ENCODE data around the gene NOTCH4.
A peak's percentile ranks its signal among the peaks of the same experiment; 100 is the strongest.

Gene NOTCH4

GRCh38 chr6:32249262-32249661 is 25.4 kb upstream of the NOTCH4 start:
- Histone ChIP-seq H3K14ac (ENCODE audit: low read length) (no peak overlapping the region), H3K79me1 (ENCODE audit: low read depth, low read length) (no peaks in the 10 kb centered on the region), H3K9me3 (replicated peaks in 1 of 2; ENCODE audit: control insufficient read depth in 2 of 2, insufficient read depth in 1 of 2, low read depth in 1 of 2, low read length in 2 of 2) (peaks cover 4% of the 10 kb centered on the region in 2 donors), H3K4me3 (ENCODE audit: low read length in 2 of 2) (no peak overlapping the region), H3K23ac (ENCODE audit: low read depth, low read length, poor library complexity) (no peak overlapping the region), H3K27me3 (ENCODE audit: control insufficient read depth in 3 of 3, insufficient read depth in 3 of 3, low read depth in 1 of 3, low read length in 3 of 3) (no peaks in the 10 kb centered on the region), H2AFZ (ENCODE audit: low read length) (no peak overlapping the region), H3K27ac (replicated peaks; ENCODE audit: low read length) (no peak overlapping the region), H4K8ac (ENCODE audit: low read depth, low read length) (no peak overlapping the region), H3K4ac (ENCODE audit: low read length) (no peak overlapping the region), H2AK5ac (ENCODE audit: low read depth, low read length) (no peak overlapping the region), H2BK5ac (ENCODE audit: low read length) (no peak overlapping the region), H2BK15ac (ENCODE audit: low read length) (no peak overlapping the region), H3K9ac (ENCODE audit: low read depth, low read length, poor library complexity) (no peak overlapping the region), H4K91ac (ENCODE audit: low read depth, low read length, poor library complexity) (no peak overlapping the region), H2BK120ac (ENCODE audit: low read depth, low read length) (no peak overlapping the region), H2BK12ac (ENCODE audit: low read length) (no peak overlapping the region), H3K4me2 (ENCODE audit: insufficient read depth, low read length, poor library complexity, severe bottlenecking) (no peak overlapping the region), H3K4me1 (ENCODE audit: control insufficient read depth in 2 of 2, insufficient read depth in 1 of 2, low read depth in 1 of 2, low read length in 2 of 2) (no peaks in the 10 kb centered on the region), H3K36me3 (replicated peaks in 1 of 2; ENCODE audit: control insufficient read depth in 2 of 2, insufficient read depth in 2 of 2, low read length in 2 of 2) (no peaks in the 10 kb centered on the region), H3K18ac (ENCODE audit: low read length) (no peak overlapping the region)
- no peak for DNase-seq (ENCODE audit: low spot score)
- WGBS, 2 donors (ENCODE audit: extremely low coverage in 2 of 2, insufficient read length in 2 of 2, insufficient replicate concordance in 1 of 2): no CpG with 5 or more reads among the region's 2 CpGs

DNA sequence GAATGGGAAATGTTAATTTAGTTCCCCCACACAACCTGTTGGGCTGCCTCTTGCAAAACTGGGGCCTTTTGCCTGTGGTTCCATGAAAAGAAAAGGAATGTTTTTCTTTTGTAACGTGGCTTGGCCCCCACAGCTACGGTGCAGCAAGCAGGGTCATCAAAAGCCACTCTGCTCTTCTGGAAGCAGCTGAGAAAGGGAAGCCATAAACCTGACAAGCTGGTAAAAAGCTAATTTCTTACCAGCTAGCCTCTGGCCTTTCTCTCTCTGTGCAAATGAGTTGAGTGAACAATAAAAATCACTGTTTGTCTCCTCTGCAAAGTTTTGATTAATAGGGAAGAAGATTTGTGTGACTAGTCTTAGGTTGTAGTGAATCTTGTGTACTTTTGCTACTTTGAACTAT is 23.5 kb upstream of the NOTCH4 start:
- peaks cover 4% of the 10 kb centered on the region in 2 donors for H3K9me3 ChIP-seq (replicated peaks in 1 of 2; ENCODE audit: control insufficient read depth in 2 of 2, insufficient read depth in 1 of 2, low read depth in 1 of 2, low read length in 2 of 2)
- no peak overlapping the region for H2BK5ac ChIP-seq (ENCODE audit: low read length)
- no peak for DNase-seq (ENCODE audit: low spot score)
- no peak overlapping the region for H2BK120ac ChIP-seq (ENCODE audit: low read depth, low read length)
- no CpG with 5 or more reads among the region's 2 CpGs for WGBS, 2 donors (ENCODE audit: extremely low coverage in 2 of 2, insufficient read length in 2 of 2, insufficient replicate concordance in 1 of 2)
- no peak overlapping the region for H2BK12ac ChIP-seq (ENCODE audit: low read length)
- H3K23ac ChIP-seq (ENCODE audit: low read depth, low read length, poor library complexity): no peak overlapping the region
- no peak overlapping the region for H3K14ac ChIP-seq (ENCODE audit: low read length)
- H3K4ac ChIP-seq (ENCODE audit: low read length): no peak overlapping the region
- H3K27me3 ChIP-seq (ENCODE audit: control insufficient read depth in 3 of 3, insufficient read depth in 3 of 3, low read depth in 1 of 3, low read length in 3 of 3): peaks cover 0 to 7% (median 0%) of the 10 kb centered on the region in 3 experiments
- H3K79me1 ChIP-seq (ENCODE audit: low read depth, low read length): no peaks in the 10 kb centered on the region
- no peak overlapping the region for H3K4me3 ChIP-seq (ENCODE audit: low read length in 2 of 2)
- H4K8ac ChIP-seq (ENCODE audit: low read depth, low read length): no peak overlapping the region
- H2BK15ac ChIP-seq (ENCODE audit: low read length): no peak overlapping the region
- H2AK5ac ChIP-seq (ENCODE audit: low read depth, low read length): no peak overlapping the region
- H3K18ac ChIP-seq (ENCODE audit: low read length): no peak overlapping the region
- H3K27ac ChIP-seq (replicated peaks; ENCODE audit: low read length): no peak overlapping the region
- H2AFZ ChIP-seq (ENCODE audit: low read length): peak overlapping the region; percentile 43
- H3K4me1 ChIP-seq (ENCODE audit: control insufficient read depth in 2 of 2, insufficient read depth in 1 of 2, low read depth in 1 of 2, low read length in 2 of 2): no peaks in the 10 kb centered on the region
- H3K9ac ChIP-seq (ENCODE audit: low read depth, low read length, poor library complexity): no peak overlapping the region
- H3K4me2 ChIP-seq (ENCODE audit: insufficient read depth, low read length, poor library complexity, severe bottlenecking): no peak overlapping the region
- no peak overlapping the region for H4K91ac ChIP-seq (ENCODE audit: low read depth, low read length, poor library complexity)
- H3K36me3 ChIP-seq (replicated peaks in 1 of 2; ENCODE audit: control insufficient read depth in 2 of 2, insufficient read depth in 2 of 2, low read length in 2 of 2): no peaks in the 10 kb centered on the region

DNA sequence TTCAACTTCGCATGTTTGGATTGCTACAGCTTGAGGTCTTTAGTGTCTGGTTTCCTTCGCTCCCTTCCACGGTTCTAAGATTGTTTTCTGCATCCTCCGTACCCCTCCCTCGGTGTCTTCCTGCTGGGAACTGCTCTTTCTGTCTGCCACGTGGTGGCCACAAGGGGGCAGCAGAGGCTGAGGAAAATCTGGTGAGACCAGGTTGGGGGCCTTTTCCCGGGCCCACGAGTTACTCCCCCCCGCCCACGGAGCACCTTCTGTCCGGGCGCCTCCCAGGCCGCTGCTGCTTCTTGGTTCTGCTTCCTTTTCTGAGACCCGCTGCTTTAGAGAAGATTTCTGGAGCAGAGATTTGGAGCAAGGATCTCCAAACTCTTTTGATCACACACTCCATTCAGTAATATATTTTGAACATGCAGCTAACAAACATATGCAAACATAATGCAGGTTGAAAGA is 21.1 kb upstream of the NOTCH4 start:
- no peak overlapping the region for H3K9ac ChIP-seq (ENCODE audit: low read depth, low read length, poor library complexity)
- peaks cover 0 to 13% (median 0%) of the 10 kb centered on the region in 3 experiments for H3K27me3 ChIP-seq (ENCODE audit: control insufficient read depth in 3 of 3, insufficient read depth in 3 of 3, low read depth in 1 of 3, low read length in 3 of 3)
- peak; percentile 72 for DNase-seq (ENCODE audit: low spot score)
- no peaks in the 10 kb centered on the region for H3K36me3 ChIP-seq (replicated peaks in 1 of 2; ENCODE audit: control insufficient read depth in 2 of 2, insufficient read depth in 2 of 2, low read length in 2 of 2)
- H2BK5ac ChIP-seq (ENCODE audit: low read length): no peak overlapping the region
- no peaks in the 10 kb centered on the region for H3K4me1 ChIP-seq (ENCODE audit: control insufficient read depth in 2 of 2, insufficient read depth in 1 of 2, low read depth in 1 of 2, low read length in 2 of 2)
- no peak overlapping the region for H3K4me3 ChIP-seq (ENCODE audit: low read length in 2 of 2)
- no peak overlapping the region for H2AK5ac ChIP-seq (ENCODE audit: low read depth, low read length)
- no peaks in the 10 kb centered on the region for H3K79me1 ChIP-seq (ENCODE audit: low read depth, low read length)
- H3K4me2 ChIP-seq (ENCODE audit: insufficient read depth, low read length, poor library complexity, severe bottlenecking): no peak overlapping the region
- H2BK15ac ChIP-seq (ENCODE audit: low read length): no peak overlapping the region
- peak overlapping the region; percentile 88 for H2AFZ ChIP-seq (ENCODE audit: low read length)
- peaks cover 4% of the 10 kb centered on the region in 2 donors for H3K9me3 ChIP-seq (replicated peaks in 1 of 2; ENCODE audit: control insufficient read depth in 2 of 2, insufficient read depth in 1 of 2, low read depth in 1 of 2, low read length in 2 of 2)
- H3K18ac ChIP-seq (ENCODE audit: low read length): no peak overlapping the region
- no CpG with 5 or more reads among the region's 14 CpGs for WGBS, 2 donors (ENCODE audit: extremely low coverage in 2 of 2, insufficient read length in 2 of 2, insufficient replicate concordance in 1 of 2)
- H3K14ac ChIP-seq (ENCODE audit: low read length): no peak overlapping the region
- no peak overlapping the region for H4K8ac ChIP-seq (ENCODE audit: low read depth, low read length)
- no peak overlapping the region for H3K4ac ChIP-seq (ENCODE audit: low read length)
- no peak overlapping the region for H4K91ac ChIP-seq (ENCODE audit: low read depth, low read length, poor library complexity)
- no peak overlapping the region for H2BK12ac ChIP-seq (ENCODE audit: low read length)
- H2BK120ac ChIP-seq (ENCODE audit: low read depth, low read length): no peak overlapping the region
- no peak overlapping the region for H3K27ac ChIP-seq (replicated peaks; ENCODE audit: low read length)
- no peak overlapping the region for H3K23ac ChIP-seq (ENCODE audit: low read depth, low read length, poor library complexity)

GRCh38 chr6:32244270-32244669 is 20.4 kb upstream of the NOTCH4 start:
- H3K27ac ChIP-seq (replicated peaks; ENCODE audit: low read length): no peak overlapping the region
- no peak overlapping the region for H2BK120ac ChIP-seq (ENCODE audit: low read depth, low read length)
- H3K79me1 ChIP-seq (ENCODE audit: low read depth, low read length): no peaks in the 10 kb centered on the region
- no peaks in the 10 kb centered on the region for H3K36me3 ChIP-seq (replicated peaks in 1 of 2; ENCODE audit: control insufficient read depth in 2 of 2, insufficient read depth in 2 of 2, low read length in 2 of 2)
- H4K91ac ChIP-seq (ENCODE audit: low read depth, low read length, poor library complexity): no peak overlapping the region
- no peak overlapping the region for H3K4ac ChIP-seq (ENCODE audit: low read length)
- no peak overlapping the region for H2AFZ ChIP-seq (ENCODE audit: low read length)
- H3K9me3 ChIP-seq (replicated peaks in 1 of 2; ENCODE audit: control insufficient read depth in 2 of 2, insufficient read depth in 1 of 2, low read depth in 1 of 2, low read length in 2 of 2): peaks cover 4% of the 10 kb centered on the region in 2 donors
- H2BK15ac ChIP-seq (ENCODE audit: low read length): no peak overlapping the region
- no peak overlapping the region for H3K14ac ChIP-seq (ENCODE audit: low read length)
- WGBS, 2 donors (ENCODE audit: extremely low coverage in 2 of 2, insufficient read length in 2 of 2, insufficient replicate concordance in 1 of 2): no CpG with 5 or more reads among the region's 4 CpGs
- no peak overlapping the region for H2BK5ac ChIP-seq (ENCODE audit: low read length)
- no peaks in the 10 kb centered on the region for H3K4me1 ChIP-seq (ENCODE audit: control insufficient read depth in 2 of 2, insufficient read depth in 1 of 2, low read depth in 1 of 2, low read length in 2 of 2)
- H4K8ac ChIP-seq (ENCODE audit: low read depth, low read length): no peak overlapping the region
- H3K23ac ChIP-seq (ENCODE audit: low read depth, low read length, poor library complexity): no peak overlapping the region
- no peak overlapping the region for H3K9ac ChIP-seq (ENCODE audit: low read depth, low read length, poor library complexity)
- H3K4me2 ChIP-seq (ENCODE audit: insufficient read depth, low read length, poor library complexity, severe bottlenecking): no peak overlapping the region
- peaks cover 0 to 13% (median 0%) of the 10 kb centered on the region in 3 experiments for H3K27me3 ChIP-seq (ENCODE audit: control insufficient read depth in 3 of 3, insufficient read depth in 3 of 3, low read depth in 1 of 3, low read length in 3 of 3)
- H2AK5ac ChIP-seq (ENCODE audit: low read depth, low read length): no peak overlapping the region
- H3K4me3 ChIP-seq (ENCODE audit: low read length in 2 of 2): no peak overlapping the region
- no peak overlapping the region for H3K18ac ChIP-seq (ENCODE audit: low read length)
- DNase-seq (ENCODE audit: low spot score): no peak
- H2BK12ac ChIP-seq (ENCODE audit: low read length): no peak overlapping the region

Measured in neuronal stem cell (in vitro differentiated cells).